Measurements from ENCODE around the gene KCNJ8. TPM values are rescaled to one million over a fixed set of nuclear protein-coding genes. Genes with fewer than 3 reads are reported as not detected.

The KCNJ8 gene
- total RNA-seq, 1 experiment from 2014 or later, result not detected

- H3K36me3 Mint-ChIP-seq (ENCODE audit: insufficient read depth, unreplicated experiment), result no peaks in the 10 kb centered on the region
- CTCF ChIA-PET, result no interaction called here
- no peaks in the 10 kb centered on the region for H3K9me3 Mint-ChIP-seq (ENCODE audit: unreplicated experiment)
- no peaks in the 10 kb centered on the region for H3K4me1 Mint-ChIP-seq (ENCODE audit: insufficient read depth, unreplicated experiment)
- DNase-seq (ENCODE audit: unreplicated experiment), result no peak
- no peak overlapping the region for H3K4me3 Mint-ChIP-seq (ENCODE audit: unreplicated experiment)
- peaks cover 39% of the 10 kb centered on the region for H3K27me3 Mint-ChIP-seq (ENCODE audit: insufficient read depth, unreplicated experiment)
- intact Hi-C loops (cut with micrococcal nuclease), result no loop called here
- no TSS peak for BruUV-seq (replicated peaks)
- H3K27ac Mint-ChIP-seq (ENCODE audit: low read depth, unreplicated experiment), result no peak overlapping the region
- no peak for TF ChIP-seq CTCF (IDR thresholded peaks at IDR 0.05; ENCODE audit: unreplicated experiment)
- POLR2A ChIA-PET, result no interaction called here
These were observed 55.4 kb downstream of the KCNJ8 start for GRCh38 chr12:21718944-21719650.

GRCh38 chr12:21718403-21718802, 56.1 kb downstream of the KCNJ8 start:
- CTCF ChIA-PET, result no interaction called here
- no peak for DNase-seq (ENCODE audit: unreplicated experiment)
- Mint-ChIP-seq H3K27me3 (ENCODE audit: insufficient read depth, unreplicated experiment) (peaks cover 46% of the 10 kb centered on the region), H3K36me3 (ENCODE audit: insufficient read depth, unreplicated experiment) (no peaks in the 10 kb centered on the region), H3K4me1 (ENCODE audit: insufficient read depth, unreplicated experiment) (no peaks in the 10 kb centered on the region), H3K27ac (ENCODE audit: low read depth, unreplicated experiment) (no peak overlapping the region), H3K9me3 (ENCODE audit: unreplicated experiment) (no peaks in the 10 kb centered on the region), H3K4me3 (ENCODE audit: unreplicated experiment) (no peak overlapping the region)
- POLR2A ChIA-PET, result no interaction called here
- intact Hi-C loops (cut with micrococcal nuclease), result no loop called here
- no peak for TF ChIP-seq CTCF (IDR thresholded peaks at IDR 0.05; ENCODE audit: unreplicated experiment)
- no TSS peak for BruUV-seq (replicated peaks)

- POLR2A ChIA-PET, result no interaction called here
- no peaks in the 10 kb centered on the region for H3K36me3 Mint-ChIP-seq (ENCODE audit: insufficient read depth, unreplicated experiment)
- BruUV-seq (replicated peaks), result no TSS peak
- H3K27me3 Mint-ChIP-seq (ENCODE audit: insufficient read depth, unreplicated experiment), result peaks cover 46% of the 10 kb centered on the region
- no peak for DNase-seq (ENCODE audit: unreplicated experiment)
- no peak overlapping the region for H3K4me3 Mint-ChIP-seq (ENCODE audit: unreplicated experiment)
- CTCF ChIA-PET, result no interaction called here
- TF ChIP-seq CTCF (IDR thresholded peaks at IDR 0.05; ENCODE audit: unreplicated experiment), result no peak
- no peaks in the 10 kb centered on the region for H3K9me3 Mint-ChIP-seq (ENCODE audit: unreplicated experiment)
- intact Hi-C loops (cut with micrococcal nuclease), result no loop called here
- H3K4me1 Mint-ChIP-seq (ENCODE audit: insufficient read depth, unreplicated experiment), result no peaks in the 10 kb centered on the region
- H3K27ac Mint-ChIP-seq (ENCODE audit: low read depth, unreplicated experiment), result no peak overlapping the region
These were observed 56.7 kb downstream of the KCNJ8 start for GRCh38 chr12:21717767-21718166.

- BruUV-seq (replicated peaks), result no TSS peak
- H3K27me3 Mint-ChIP-seq (ENCODE audit: insufficient read depth, unreplicated experiment), result peaks cover 41% of the 10 kb centered on the region
- TF ChIP-seq CTCF (IDR thresholded peaks at IDR 0.05; ENCODE audit: unreplicated experiment), result no peak
- no peaks in the 10 kb centered on the region for H3K9me3 Mint-ChIP-seq (ENCODE audit: unreplicated experiment)
- CTCF ChIA-PET, result interaction anchor here (0.7 kb wide), 1 partner anchor 274 kb away, joined by 4 read pairs; no protein-coding TSS in a partner anchor
- H3K4me1 Mint-ChIP-seq (ENCODE audit: insufficient read depth, unreplicated experiment), result peaks cover 9% of the 10 kb centered on the region
- POLR2A ChIA-PET, result no interaction called here
- H3K4me3 Mint-ChIP-seq (ENCODE audit: unreplicated experiment), result no peak overlapping the region
- H3K27ac Mint-ChIP-seq (ENCODE audit: low read depth, unreplicated experiment), result no peak overlapping the region
- no peak for DNase-seq (ENCODE audit: unreplicated experiment)
- intact Hi-C loops (cut with micrococcal nuclease), result no loop called here
- H3K36me3 Mint-ChIP-seq (ENCODE audit: insufficient read depth, unreplicated experiment), result no peaks in the 10 kb centered on the region
These were observed 59.1 kb downstream of the KCNJ8 start for GRCh38 chr12:21715386-21715785.

Other genes with a start within 250 kb of the KCNJ8 start
- 154 and 203 TPM in 2 replicates for gene SPX, start 248.4 kb downstream of the KCNJ8 start, total RNA-seq (2022)
- gene GYS2, start 169.9 kb downstream of the KCNJ8 start, total RNA-seq (2022), result 0.29 and 0.47 TPM in 2 replicates
- 715 and 788 TPM in 2 replicates for gene LDHB, start 116.9 kb downstream of the KCNJ8 start, total RNA-seq (2022)
- 0.12 TPM in 2 replicates for gene ABCC9, start 166.7 kb upstream of the KCNJ8 start, total RNA-seq (2022)

All from MCF 10A (cell line).